K562 (cell line): ENCODE measurements around the gene NME4. TPM values are rescaled to one million over a fixed set of nuclear protein-coding genes. Genes with fewer than 3 reads are reported as not detected.

Experiments
- ATAC-seq: fragments of 200-7000 bp; cut with Tn5 transposase; 3 replicates; pipeline ENCODE4 v1.9.1; 2020; ENCODE audit warnings: moderate library complexity
- BruUV-seq: library from RNA; stranded (reverse); fragments of 400-500 nt; replicated peaks from 2 replicates; lab custom pipeline; 2021; lab: Mats Ljungman, UMichigan
- CTCF ChIA-PET: fragments of 300-600 bp; formaldehyde crosslinking; extraction: SDS; loops from one replicate; lab custom pipeline; 2021; ENCODE audit warnings: low intra/inter-chr PET ratio; lab: Yijun Ruan, JAX
- POLR2A ChIA-PET: fragments of 300-600, 350-650 bp; sonication (Branson Sonifier 250); formaldehyde crosslinking; extraction: SDS; loops from one replicate; lab custom pipeline; 2021; ENCODE audit warnings: antibody characterized with exemption, inconsistent platforms; lab: Yijun Ruan, JAX
- DNase-seq, 4 experiments: peaks; one replicate each; pipeline versions ENCODE4 v3.0.0 to v3.0.0-alpha.2; 2011 to 2018; ENCODE audit warnings: low spot score in 3 of 4, mixed read lengths in 3 of 4; ENCODE audit errors: extremely low read depth in 1 of 4
- FAIRE-seq: peaks from 2 replicates; lab custom pipeline; 2011; peaks lifted over from hg19 to GRCh38; lab: Jason Lieb, UNC
- H2AFZ ChIP-seq: 2 replicates; pipeline ENCODE4 v1.6.0; 2011; ENCODE audit warnings: low read depth, low read length, control low read depth, inconsistent platforms
- H3K27ac ChIP-seq: fragments of 200-600 bp; 3 replicates; pipeline ENCODE4 v1.8.0; 2011; ENCODE audit warnings: low read depth, mild to moderate bottlenecking, control low read depth, inconsistent platforms, low read length, moderate library complexity, mixed read lengths; ENCODE audit errors: extremely low read depth
- H3K27me3 ChIP-seq, 2 experiments: fragments of 300-600 bp in 1 of 2; 2 replicates in 1 of 2; 3 replicates in 1 of 2; pipeline versions ENCODE4 v1.6.0 to v1.8.0; 2011; ENCODE audit warnings: inconsistent platforms in 2 of 2, low read length in 2 of 2, mild to moderate bottlenecking in 1 of 2, mixed read lengths in 1 of 2, moderate library complexity in 1 of 2; ENCODE audit not compliant: control insufficient read depth in 2 of 2, insufficient read depth in 2 of 2
- H3K36me3 ChIP-seq: fragments of 300-600 bp; 3 replicates; pipeline ENCODE4 v1.8.0; 2011; ENCODE audit warnings: mild to moderate bottlenecking, low read length, inconsistent platforms; ENCODE audit not compliant: control insufficient read depth, insufficient read depth
- H3K4me1 ChIP-seq, 2 experiments: fragments of 200-600 bp in 1 of 2; replicated peaks in 1 of 2; 2 replicates in 1 of 2; 3 replicates in 1 of 2; pipeline versions ENCODE4 v1.5.1 to v1.8.0; 2011; ENCODE audit warnings: inconsistent platforms in 2 of 2, low read length in 2 of 2, mild to moderate bottlenecking in 1 of 2, mixed read lengths in 1 of 2, moderate library complexity in 1 of 2; ENCODE audit not compliant: control insufficient read depth in 2 of 2, insufficient read depth in 2 of 2
- H3K4me2 ChIP-seq: 2 replicates; pipeline ENCODE4 v1.6.1; 2011; ENCODE audit warnings: low read length, control low read depth, inconsistent platforms, mixed read lengths; ENCODE audit not compliant: insufficient read depth
- H3K4me3 ChIP-seq: fragments of 200-600 bp; sonication (generic), shearing (Covaris generic); 2 replicates; pipeline ENCODE4 v1.5.1; 2016; ENCODE audit warnings: control low read depth, inconsistent platforms
- H3K79me2 ChIP-seq: fragments of 200-600 bp; 3 replicates; pipeline ENCODE4 v1.8.0; 2011; ENCODE audit warnings: low read length, inconsistent platforms; ENCODE audit not compliant: control insufficient read depth, insufficient read depth
- H3K9ac ChIP-seq, 2 experiments: 2 replicates each; pipeline versions ENCODE4 v1.6.0 to v1.6.1; 2011; ENCODE audit warnings: low read depth in 2 of 2, low read length in 2 of 2, control low read depth in 1 of 2, inconsistent platforms in 1 of 2, mild to moderate bottlenecking in 1 of 2, mixed read lengths in 1 of 2; ENCODE audit not compliant: insufficient read depth in 1 of 2
- H3K9me1 ChIP-seq: one replicate; pipeline ENCODE4 v1.6.0; 2011; ENCODE audit warnings: inconsistent platforms, mild to moderate bottlenecking, low read length, moderate library complexity; ENCODE audit not compliant: control insufficient read depth, insufficient read depth
- H3K9me3 ChIP-seq: replicated peaks from 2 replicates; pipeline ENCODE4 v1.5.1; 2011; ENCODE audit warnings: low read depth, low read length, inconsistent platforms; ENCODE audit not compliant: control insufficient read depth, insufficient read depth
- H4K20me1 ChIP-seq: replicated peaks from 2 replicates; pipeline ENCODE4 v1.6.1; 2011; ENCODE audit warnings: low read length, inconsistent platforms, mixed read lengths; ENCODE audit not compliant: control insufficient read depth, insufficient read depth
- DEAF1 ChIP-seq: fragments of 450-650 bp; formaldehyde crosslinking; IDR thresholded peaks from 2 replicates; pipeline ENCODE4 v1.4.0; 2020; ENCODE audit warnings: mild to moderate bottlenecking, moderate library complexity
- YY1 ChIP-seq, 3 experiments: IDR thresholded peaks; 2 replicates each; pipeline ENCODE4 v1.6.1; 2011; ENCODE audit warnings: low read length in 2 of 3, mild to moderate bottlenecking in 2 of 3, moderate library complexity in 2 of 3, borderline replicate concordance in 1 of 3, control low read depth in 1 of 3, low read depth in 1 of 3; ENCODE audit not compliant: insufficient read depth in 3 of 3, insufficient replicate concordance in 2 of 3, control insufficient read depth in 1 of 3, insufficient read length in 1 of 3; ENCODE audit errors: extremely low read depth in 1 of 3
- ZNF644 ChIP-seq: fragments of 200-800 bp; sonication (Bioruptor generic); IDR thresholded peaks from 2 replicates; pipeline ENCODE4 v1.6.1; 2016; ENCODE audit warnings: low read depth, missing genetic modification characterization, missing compliant biosample characterization
- WGBS: fragments of 100-300 bp; shearing (Covaris generic); methylation state at CpG from one replicate; pipeline ENCODE4 v1.1.6; 2016; ENCODE audit warnings: low coverage, mixed read lengths; ENCODE audit not compliant: insufficient coverage; ENCODE audit errors: missing lambda C conversion rate; 5-methylcytosine and 5-hydroxymethylcytosine counted together
- in situ Hi-C: fragments of 300-500 bp; cut with MboI; formaldehyde crosslinking; loops from 4 replicates; pipeline ENCODE4 v1.15.0; 2018; ENCODE audit warnings: inconsistent platforms, mixed read lengths
- intact Hi-C: fragments of 100-400 bp; cut with micrococcal nuclease; formaldehyde crosslinking; loops from 2 replicates; pipeline ENCODE4 v1.14.2; 2022
- polyA plus RNA-seq, 8 experiments: library from polyadenylated mRNA; depleted of rRNA in 4 of 8; stranded (reverse) in 5 of 8; unstranded in 3 of 8; fragments of >200 nt; fragmentation: Nextera tagmentation in 2 of 8; fragmentation: Illumina TruSeq in 1 of 8; extraction: Ambion mirVana in 2 of 8; extraction: Trizol in 1 of 8; gene quantifications; 2 replicates each; pipeline versions ENCODE4 v1.2.1 to v1.2.3, GENCODE V29; 2011 to 2014; ENCODE audit warnings: inconsistent platforms in 1 of 8, missing spikeins in 1 of 8
- total RNA-seq, 7 experiments: library from RNA; depleted of rRNA in 6 of 7; stranded (reverse); fragments of >200 nt in 6 of 7; fragmentation: Illumina TruSeq in 2 of 7; extraction: Trizol in 2 of 7; gene quantifications; 2 replicates each; pipeline versions ENCODE4 v1.2.1 to v1.2.3, GENCODE V29; 2011 to 2021; ENCODE audit warnings: low replicate concordance in 1 of 7

The NME4 gene
- total and polyA plus RNA-seq, 9 of the 15 experiments (the other 6 are each of a cell fraction or from before 2014, with no cell fraction given): 15.4 to 264 (median 139) TPM

DNA sequence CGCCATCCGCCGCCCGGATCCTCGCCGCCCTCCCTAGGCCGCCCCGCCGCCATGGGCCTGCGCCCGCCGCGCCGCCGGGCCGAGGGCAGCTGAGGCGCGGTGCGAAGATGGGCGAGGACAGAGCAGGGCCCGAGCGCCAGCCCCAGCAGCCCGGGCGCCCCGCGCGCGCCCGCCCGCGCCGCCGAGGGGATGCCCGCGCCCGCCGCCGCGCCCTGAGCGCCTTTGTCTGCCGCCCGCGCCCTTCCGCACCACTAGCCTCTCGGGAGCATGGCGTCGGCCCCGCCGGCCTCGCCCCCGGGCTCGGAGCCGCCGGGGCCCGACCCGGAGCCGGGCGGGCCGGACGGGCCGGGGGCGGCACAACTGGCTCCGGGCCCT is 28.7 kb downstream of the NME4 start:
- Histone ChIP-seq H4K20me1 (no peaks in the 10 kb centered on the region), H3K27me3 (no peaks in the 10 kb centered on the region), H3K9ac (peak overlapping the region in 1 of 2 experiments; percentile 98; a peak in 2 of 4 replicates), H3K9me1 (no peaks in the 10 kb centered on the region), H3K4me2 (peak overlapping the region; percentile 69; the same call in 1 of the 2 replicates), H3K4me3 (peak overlapping the region; percentile 49), H3K79me2 (peaks cover 8% of the 10 kb centered on the region; the same call in 2 of the 3 replicates), H3K9me3 (no peaks in the 10 kb centered on the region), H2AFZ (no peak overlapping the region), H3K27ac (no peak overlapping the region), H3K4me1 (peaks cover 12 to 40% of the 10 kb centered on the region in 2 experiments; a peak in 3 of 5 replicates), H3K36me3 (no peaks in the 10 kb centered on the region; the same call in 2 of the 3 replicates)
- ChIA-PET POLR2A (interaction anchor here (0.6 to 3.1 kb wide), 5 partner anchors 11 to 907 kb away, joined by 3 to 13 read pairs (median 3); no protein-coding TSS in a partner anchor), CTCF (no interaction called here)
- WGBS: 0% methylated on average over 7 of the region's 63 CpGs
- DNase-seq (no peak), FAIRE-seq (no peak), ATAC-seq (peak; percentile 26; the same call in 2 of the 3 replicates)
- in situ Hi-C loops (no loop called here), intact Hi-C loops (loop anchor here (10.0 kb wide), 1 partner anchor 59 kb away; no protein-coding TSS in a partner anchor)
- TF ChIP-seq ZNF644 (tag): 0 out of 2 replicates have a peak, but pooled peaks have one; percentile 24
- TF ChIP-seq DEAF1 (CRISPR knock-in tag): no peak
- TF ChIP-seq YY1 (IDR thresholded peaks at IDR 0.05; ENCODE audit: borderline replicate concordance in 1 of 3, control insufficient read depth in 1 of 3, extremely low read depth in 1 of 3, insufficient read depth in 3 of 3, insufficient read length in 1 of 3, insufficient replicate concordance in 2 of 3, low read depth in 1 of 3, low read length in 2 of 3): peak in 1 of 3 experiments; percentile 24
- BruUV-seq: no TSS peak
